ENCODE data around the gene BRINP1. TPM values are rescaled to one million over a fixed set of nuclear protein-coding genes. Genes with fewer than 3 reads are reported as not detected.

BRINP1 gene
- total RNA-seq, 1 donor from 2014 or later = 0.07 TPM

DNA sequence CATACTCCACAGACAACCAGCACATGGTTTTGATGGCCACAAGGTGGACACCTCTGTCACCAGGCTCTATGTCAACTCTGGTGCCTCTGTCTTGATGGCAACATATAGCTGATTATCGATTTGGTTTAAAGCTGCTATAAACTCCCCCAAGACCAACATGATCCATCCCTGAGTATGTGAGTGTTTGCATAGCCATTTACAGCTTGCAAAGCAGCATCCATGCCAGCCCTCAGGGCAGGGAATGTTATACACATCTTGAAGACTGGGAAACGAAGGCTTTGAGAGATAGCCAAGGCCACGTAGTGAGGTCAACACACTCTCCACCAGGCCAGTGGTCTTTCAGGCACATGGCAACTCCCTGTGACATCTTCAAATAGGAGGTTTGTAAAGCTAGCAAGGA, 40.3 kb upstream of the BRINP1 start:
- TF ChIP-seq, protein P1, sequence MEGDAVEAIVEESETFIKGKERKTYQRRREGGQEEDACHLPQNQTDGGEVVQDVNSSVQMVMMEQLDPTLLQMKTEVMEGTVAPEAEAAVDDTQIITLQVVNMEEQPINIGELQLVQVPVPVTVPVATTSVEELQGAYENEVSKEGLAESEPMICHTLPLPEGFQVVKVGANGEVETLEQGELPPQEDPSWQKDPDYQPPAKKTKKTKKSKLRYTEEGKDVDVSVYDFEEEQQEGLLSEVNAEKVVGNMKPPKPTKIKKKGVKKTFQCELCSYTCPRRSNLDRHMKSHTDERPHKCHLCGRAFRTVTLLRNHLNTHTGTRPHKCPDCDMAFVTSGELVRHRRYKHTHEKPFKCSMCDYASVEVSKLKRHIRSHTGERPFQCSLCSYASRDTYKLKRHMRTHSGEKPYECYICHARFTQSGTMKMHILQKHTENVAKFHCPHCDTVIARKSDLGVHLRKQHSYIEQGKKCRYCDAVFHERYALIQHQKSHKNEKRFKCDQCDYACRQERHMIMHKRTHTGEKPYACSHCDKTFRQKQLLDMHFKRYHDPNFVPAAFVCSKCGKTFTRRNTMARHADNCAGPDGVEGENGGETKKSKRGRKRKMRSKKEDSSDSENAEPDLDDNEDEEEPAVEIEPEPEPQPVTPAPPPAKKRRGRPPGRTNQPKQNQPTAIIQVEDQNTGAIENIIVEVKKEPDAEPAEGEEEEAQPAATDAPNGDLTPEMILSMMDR (IDR thresholded peaks at IDR 0.05) = no peak

DNA sequence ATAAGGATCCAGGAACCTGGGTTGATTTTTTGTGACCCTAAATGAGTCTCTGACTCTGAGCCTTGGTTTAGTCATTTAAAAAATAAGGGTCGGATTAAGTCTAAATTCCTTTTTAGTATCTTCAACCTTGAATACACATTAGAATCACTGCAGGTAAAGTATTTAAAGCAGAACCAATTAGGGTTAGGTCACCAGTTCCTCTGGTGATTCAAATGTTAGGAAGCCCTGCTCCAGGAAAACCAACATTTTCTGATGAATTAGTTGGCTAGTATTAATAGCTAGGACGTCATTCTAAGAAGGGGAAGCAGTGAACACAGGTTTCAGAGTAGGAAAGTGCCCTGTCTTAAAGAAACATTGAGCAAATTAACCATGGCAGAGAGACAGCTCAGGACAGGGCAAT, 31.4 kb upstream of the BRINP1 start:
- H3K9me3 Mint-ChIP-seq (ENCODE audit: low read depth) = no peaks in the 10 kb centered on the region
- no peak overlapping the region for H3K4me3 Mint-ChIP-seq (ENCODE audit: unreplicated experiment)
- no peaks in the 10 kb centered on the region for H3K27me3 Mint-ChIP-seq (ENCODE audit: low read depth)
- H3K36me3 Mint-ChIP-seq (ENCODE audit: low read depth) = no peaks in the 10 kb centered on the region
- DNase-seq (ENCODE audit: low spot score) = no peak
- H3K4me1 Mint-ChIP-seq (ENCODE audit: low read depth) = no peaks in the 10 kb centered on the region
- TF ChIP-seq, protein P1 (IDR thresholded peaks at IDR 0.05) = no peak
- H3K27ac Mint-ChIP-seq (ENCODE audit: unreplicated experiment) = no peak overlapping the region

More for the DNA sequence above, 40.3 kb upstream of the BRINP1 start:
- no peaks in the 10 kb centered on the region for H3K27me3 Mint-ChIP-seq (ENCODE audit: low read depth)
- H3K27ac Mint-ChIP-seq (ENCODE audit: unreplicated experiment) = no peak overlapping the region
- H3K4me1 Mint-ChIP-seq (ENCODE audit: low read depth) = no peaks in the 10 kb centered on the region
- no peaks in the 10 kb centered on the region for H3K36me3 Mint-ChIP-seq (ENCODE audit: low read depth)
- peaks cover 5% of the 10 kb centered on the region for H3K9me3 Mint-ChIP-seq (ENCODE audit: low read depth)
- H3K4me3 Mint-ChIP-seq (ENCODE audit: unreplicated experiment) = no peak overlapping the region
- no peak for DNase-seq (ENCODE audit: low spot score)

DNA sequence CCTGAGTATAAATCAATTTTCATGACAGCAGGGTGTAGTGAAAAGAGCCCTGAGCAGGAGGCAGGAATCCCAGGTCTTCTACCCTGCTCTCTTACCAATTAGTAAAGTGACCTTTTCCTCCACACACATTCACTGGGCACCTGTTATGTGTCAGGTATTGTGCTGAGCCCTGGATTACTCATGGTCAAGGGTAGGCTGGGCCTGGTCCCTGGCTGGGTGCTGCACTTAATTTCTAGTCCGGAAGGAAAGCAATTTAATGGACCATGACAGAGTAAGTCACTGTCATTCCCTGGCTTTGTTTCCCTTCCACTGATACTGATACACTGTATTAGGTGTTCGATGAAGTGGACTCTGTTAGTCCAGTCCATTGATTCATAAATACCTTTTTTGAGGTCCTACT, 29.1 kb upstream of the BRINP1 start:
- no peaks in the 10 kb centered on the region for H3K4me1 Mint-ChIP-seq (ENCODE audit: low read depth)
- no peak overlapping the region for H3K4me3 Mint-ChIP-seq (ENCODE audit: unreplicated experiment)
- no peak overlapping the region for H3K27ac Mint-ChIP-seq (ENCODE audit: unreplicated experiment)

DNA sequence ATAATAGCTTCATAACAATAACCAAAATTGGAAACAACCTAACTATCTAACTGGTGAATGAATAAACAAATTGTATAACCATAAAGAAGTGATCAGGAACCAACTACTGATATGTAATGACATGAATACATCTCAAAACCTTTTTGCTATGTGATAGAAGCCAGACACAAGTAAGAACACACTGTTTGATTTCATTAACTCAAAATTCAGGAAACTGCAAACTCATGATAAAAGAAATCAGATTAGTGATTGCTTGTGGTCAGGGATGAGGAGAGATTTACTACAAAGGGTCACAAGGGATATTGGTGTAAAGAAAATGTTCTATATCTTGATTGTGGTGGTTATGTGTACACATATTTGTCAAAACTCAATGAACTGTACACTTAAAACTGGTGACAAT, 22.6 kb upstream of the BRINP1 start:
- Mint-ChIP-seq H3K4me1 (ENCODE audit: low read depth) (no peaks in the 10 kb centered on the region), H3K27me3 (ENCODE audit: low read depth) (no peaks in the 10 kb centered on the region), H3K4me3 (ENCODE audit: unreplicated experiment) (no peak overlapping the region), H3K36me3 (ENCODE audit: low read depth) (no peaks in the 10 kb centered on the region), H3K27ac (ENCODE audit: unreplicated experiment) (no peak overlapping the region), H3K9me3 (ENCODE audit: low read depth) (no peaks in the 10 kb centered on the region)
- no peak for DNase-seq (ENCODE audit: low spot score)
- TF ChIP-seq, protein P1 (IDR thresholded peaks at IDR 0.05) = no peak

More for the DNA sequence above, 29.1 kb upstream of the BRINP1 start:
- TF ChIP-seq, protein P1 (IDR thresholded peaks at IDR 0.05) = no peak
- Mint-ChIP-seq H3K9me3 (ENCODE audit: low read depth) (no peaks in the 10 kb centered on the region), H3K27me3 (ENCODE audit: low read depth) (no peaks in the 10 kb centered on the region), H3K36me3 (ENCODE audit: low read depth) (no peaks in the 10 kb centered on the region)
- DNase-seq (ENCODE audit: low spot score) = no peak

DNA sequence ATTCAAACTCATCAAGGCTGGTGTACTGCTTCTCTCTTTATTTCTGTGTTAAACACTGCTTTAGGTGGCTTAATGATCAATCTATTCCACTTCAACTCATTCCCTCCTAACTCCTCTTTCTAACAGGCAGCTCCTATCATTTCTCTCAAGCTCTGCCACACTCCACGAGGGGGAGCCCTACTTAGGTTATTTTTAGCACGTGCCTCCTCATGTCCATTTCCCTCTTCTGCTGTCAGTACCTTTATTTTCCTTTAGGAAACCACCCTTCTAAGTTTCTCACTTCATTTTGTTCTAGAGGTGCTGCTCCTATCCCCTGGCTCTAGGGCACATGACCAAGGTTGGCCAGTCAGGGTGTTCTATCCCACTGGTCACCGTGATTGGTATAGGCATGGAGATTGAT, 6.7 kb upstream of the BRINP1 start:
- no peak for DNase-seq (ENCODE audit: low spot score)
- Mint-ChIP-seq H3K4me1 (ENCODE audit: low read depth) (no peaks in the 10 kb centered on the region), H3K4me3 (ENCODE audit: unreplicated experiment) (no peak overlapping the region), H3K9me3 (ENCODE audit: low read depth) (no peaks in the 10 kb centered on the region), H3K27ac (ENCODE audit: unreplicated experiment) (no peak overlapping the region), H3K27me3 (ENCODE audit: low read depth) (peaks cover 3% of the 10 kb centered on the region), H3K36me3 (ENCODE audit: low read depth) (no peaks in the 10 kb centered on the region)
- TF ChIP-seq, protein P1 (IDR thresholded peaks at IDR 0.05) = peak; percentile 48
